Globus pallidus (tissue), 1 donor: ENCODE results near the gene NMUR1.
A peak's percentile ranks its signal among the peaks of the same experiment; 100 is the strongest.

ENCODE experiments used
- DNase-seq: peaks from one replicate; pipeline ENCODE4 v3.0.0-alpha.2; 2015; ENCODE audit warnings: low spot score

Gene NMUR1

GRCh38 chr2:231525248-231526163 is 4.7 kb downstream of the NMUR1 start:
- DNase-seq = no peak

- no peak for DNase-seq
Observed at GRCh38 chr2:231524477-231525247, 5.6 kb downstream of the NMUR1 start.

- no peak for DNase-seq
Observed at GRCh38 chr2:231523451-231524285, 6.6 kb downstream of the NMUR1 start.

GRCh38 chr2:231522418-231523180 is 7.6 kb downstream of the NMUR1 start:
- DNase-seq = no peak

GRCh38 chr2:231521443-231521842 is 8.8 kb downstream of the NMUR1 start:
- no peak for DNase-seq

- DNase-seq = no peak
Observed at GRCh38 chr2:231519975-231520555, 10.2 kb downstream of the NMUR1 start.

- no peak for DNase-seq
Observed at GRCh38 chr2:231518771-231519170, 11.5 kb downstream of the NMUR1 start.

GRCh38 chr2:231515603-231516002 is 14.6 kb downstream of the NMUR1 start:
- DNase-seq = no peak

GRCh38 chr2:231514951-231515297 is 15.3 kb downstream of the NMUR1 start:
- DNase-seq = no peak

- peak; percentile 95 for DNase-seq
Observed at GRCh38 chr2:231514225-231514950, 15.9 kb downstream of the NMUR1 start.

- DNase-seq = no peak
Observed at GRCh38 chr2:231513746-231514224, 16.5 kb downstream of the NMUR1 start.

- peak; percentile 76 for DNase-seq
Observed at GRCh38 chr2:231512222-231512621, 18.0 kb downstream of the NMUR1 start.

- no peak for DNase-seq
Observed at GRCh38 chr2:231503766-231504165, 26.5 kb downstream of the NMUR1 start.

GRCh38 chr2:231502596-231502995 is 27.6 kb downstream of the NMUR1 start:
- no peak for DNase-seq

GRCh38 chr2:231497651-231498050 is 32.6 kb downstream of the NMUR1 start:
- DNase-seq = no peak

GRCh38 chr2:231494669-231495068 is 35.6 kb downstream of the NMUR1 start:
- DNase-seq = no peak

GRCh38 chr2:231490801-231491200 is 39.4 kb downstream of the NMUR1 start:
- no peak for DNase-seq

GRCh38 chr2:231489990-231490389 is 40.3 kb downstream of the NMUR1 start:
- DNase-seq = no peak

- DNase-seq = no peak
Observed at GRCh38 chr2:231488331-231488730, 41.9 kb downstream of the NMUR1 start.

GRCh38 chr2:231486851-231487596 is 43.2 kb downstream of the NMUR1 start:
- no peak for DNase-seq
